ENCODE data around the gene PEX3.
"Not testable (repeated sequence)": the region's sequence is repeated elsewhere in the genome, so short reads cannot be mapped to it uniquely, and the experiment has no call there.

Gene PEX3

GRCh38 chr6:143449082-143449713, 1.4 kb upstream of the PEX3 start:
- no peak for DNase-seq

GRCh38 chr6:143449714-143450452, 722 bp upstream of the PEX3 start:
- peak; percentile 60 for DNase-seq

GRCh38 chr6:143451531-143451930, 926 bp downstream of the PEX3 start:
- DNase-seq: no peak

GRCh38 chr6:143457563-143458359, 7.2 kb downstream of the PEX3 start:
- no peak for DNase-seq

- DNase-seq: no peak
These were observed 14.9 kb downstream of the PEX3 start for GRCh38 chr6:143465546-143465945.

GRCh38 chr6:143468026-143468425, 17.4 kb downstream of the PEX3 start:
- DNase-seq: no peak

GRCh38 chr6:143468823-143469222, 18.2 kb downstream of the PEX3 start:
- DNase-seq: not testable (repeated sequence)

- DNase-seq: no peak
These were observed 21.2 kb downstream of the PEX3 start for GRCh38 chr6:143471822-143472221.

GRCh38 chr6:143476545-143476944, 25.9 kb downstream of the PEX3 start:
- no peak for DNase-seq

- no peak for DNase-seq
These were observed 28.0 kb downstream of the PEX3 start for GRCh38 chr6:143478479-143479062.

GRCh38 chr6:143482593-143482992, 32.0 kb downstream of the PEX3 start:
- no peak for DNase-seq

- DNase-seq: no peak
These were observed 35.4 kb downstream of the PEX3 start for GRCh38 chr6:143485967-143486366.

GRCh38 chr6:143486752-143487151, 36.1 kb downstream of the PEX3 start:
- no peak for DNase-seq

- DNase-seq: no peak
These were observed 39.6 kb downstream of the PEX3 start for GRCh38 chr6:143490244-143490643.

GRCh38 chr6:143490775-143491174, 40.2 kb downstream of the PEX3 start:
- no peak for DNase-seq

- no peak for DNase-seq
These were observed 46.4 kb downstream of the PEX3 start for GRCh38 chr6:143496974-143497373.

- DNase-seq: no peak
These were observed 47.8 kb downstream of the PEX3 start for GRCh38 chr6:143498428-143498827.

GRCh38 chr6:143501851-143502250, 51.2 kb downstream of the PEX3 start:
- DNase-seq: no peak

- DNase-seq: no peak
These were observed 53.8 kb downstream of the PEX3 start for GRCh38 chr6:143504369-143504768.

- DNase-seq: no peak
These were observed 54.5 kb downstream of the PEX3 start for GRCh38 chr6:143505111-143505510.

GRCh38 chr6:143505537-143505936, 54.9 kb downstream of the PEX3 start:
- DNase-seq: no peak

GRCh38 chr6:143506199-143506598, 55.6 kb downstream of the PEX3 start:
- DNase-seq: no peak

- DNase-seq: no peak
These were observed 56.0 kb downstream of the PEX3 start for GRCh38 chr6:143506620-143507019.
